HL-60 (cell line): Measurements from ENCODE around the gene SDF2L1.

Experiments used
- DNase-seq, 2 experiments: peaks; one replicate each; pipeline ENCODE4 v3.0.0-alpha.2; 2010 to 2020; ENCODE audit warnings: low read depth in 1 of 2, low spot score in 1 of 2
- H3K27ac ChIP-seq: fragments of 250-450 bp; sonication (Bioruptor Pico); replicated peaks from 2 replicates; pipeline ENCODE4 v1.5.1; 2020; ENCODE audit warnings: mild to moderate bottlenecking, moderate library complexity
- H3K27me3 ChIP-seq: fragments of 250-450 bp; sonication (Bioruptor Pico); 2 replicates; pipeline ENCODE4 v1.5.1; 2021; ENCODE audit warnings: mild to moderate bottlenecking, moderate library complexity; ENCODE audit not compliant: insufficient read depth, poor library complexity, severe bottlenecking
- H3K4me3 ChIP-seq: replicated peaks from 2 replicates; pipeline ENCODE4 v1.5.1; 2011; ENCODE audit warnings: mild to moderate bottlenecking, control low read depth, low read length; ENCODE audit not compliant: insufficient read depth
- GABPA ChIP-seq: IDR thresholded peaks from 2 replicates; pipeline ENCODE4 v1.6.1; 2012; ENCODE audit warnings: low read depth
- POLR2AphosphoS5 ChIP-seq: IDR thresholded peaks from 2 replicates; pipeline ENCODE4 v1.6.1; 2012; ENCODE audit warnings: low read depth
- REST ChIP-seq: IDR thresholded peaks from 2 replicates; pipeline ENCODE4 v1.6.1; 2012; ENCODE audit warnings: low read depth; ENCODE audit not compliant: insufficient replicate concordance
- SPI1 ChIP-seq: IDR thresholded peaks from 2 replicates; pipeline ENCODE4 v1.6.1; 2012; ENCODE audit warnings: low read depth, mild to moderate bottlenecking, borderline replicate concordance
- long read RNA-seq: library from polyadenylated mRNA; unstranded; transcript quantifications from one replicate; pipeline ENCODE4 v2.0.0, GENCODE V29; 2020
- TF ChIP-seq, protein P1 (sequence below): IDR thresholded peaks from one replicate; pipeline ENCODE4 v1.5.1; 2011; ENCODE audit warnings: low read length, control low read depth, inconsistent platforms; ENCODE audit not compliant: insufficient read depth

SDF2L1 gene
- long read RNA-seq, transcript SDF2L1-201 (3 exons, 865 nt): major isoform, 7 of 8 reads
- long read RNA-seq, partial matches to known transcripts: 0 of 8 reads
- long read RNA-seq, other reads (novel, unspliced or antisense): 1 of 8 reads

- Histone ChIP-seq H3K27me3 (no peaks in the 10 kb centered on the region), H3K4me3 (peak within 1 kb of the TSS; percentile 64), H3K27ac (peak within 1 kb of the TSS; percentile 75)
- peak; percentile 97 to 99 for DNase-seq
- TF ChIP-seq POLR2AphosphoS5 (no peak), SPI1 (no peak), REST (no peak), GABPA (no peak)
- TF ChIP-seq, protein P1, sequence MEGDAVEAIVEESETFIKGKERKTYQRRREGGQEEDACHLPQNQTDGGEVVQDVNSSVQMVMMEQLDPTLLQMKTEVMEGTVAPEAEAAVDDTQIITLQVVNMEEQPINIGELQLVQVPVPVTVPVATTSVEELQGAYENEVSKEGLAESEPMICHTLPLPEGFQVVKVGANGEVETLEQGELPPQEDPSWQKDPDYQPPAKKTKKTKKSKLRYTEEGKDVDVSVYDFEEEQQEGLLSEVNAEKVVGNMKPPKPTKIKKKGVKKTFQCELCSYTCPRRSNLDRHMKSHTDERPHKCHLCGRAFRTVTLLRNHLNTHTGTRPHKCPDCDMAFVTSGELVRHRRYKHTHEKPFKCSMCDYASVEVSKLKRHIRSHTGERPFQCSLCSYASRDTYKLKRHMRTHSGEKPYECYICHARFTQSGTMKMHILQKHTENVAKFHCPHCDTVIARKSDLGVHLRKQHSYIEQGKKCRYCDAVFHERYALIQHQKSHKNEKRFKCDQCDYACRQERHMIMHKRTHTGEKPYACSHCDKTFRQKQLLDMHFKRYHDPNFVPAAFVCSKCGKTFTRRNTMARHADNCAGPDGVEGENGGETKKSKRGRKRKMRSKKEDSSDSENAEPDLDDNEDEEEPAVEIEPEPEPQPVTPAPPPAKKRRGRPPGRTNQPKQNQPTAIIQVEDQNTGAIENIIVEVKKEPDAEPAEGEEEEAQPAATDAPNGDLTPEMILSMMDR: no peak
Observed at GRCh38 chr22:21641789-21642583, at the start of gene SDF2L1. Gene SDF2L1, plus strand, starts transcription at chr22:21642302. Its CDS starts 35 bp downstream, at chr22:21642337.

DNA sequence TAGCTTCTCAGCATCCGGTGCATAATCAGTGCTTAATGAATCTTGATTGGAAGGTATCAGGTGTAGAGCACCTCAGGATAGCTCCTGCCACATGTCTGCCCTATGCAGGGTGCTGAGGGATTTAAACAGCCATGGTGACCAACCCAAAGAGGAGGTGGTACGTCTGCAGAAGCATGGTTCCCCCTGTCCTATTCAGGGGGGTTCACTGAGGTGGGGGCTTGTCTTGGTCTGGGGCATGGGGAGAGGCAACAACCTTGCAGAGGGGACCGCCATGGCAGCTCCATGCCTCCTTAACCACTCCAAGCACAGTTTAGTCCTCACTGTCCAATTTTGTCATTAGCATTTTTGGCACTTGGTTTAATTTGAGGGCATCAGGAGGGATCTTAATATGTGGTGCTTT is 49.7 kb upstream of the SDF2L1 start:
- Histone ChIP-seq H3K27ac (no peak overlapping the region), H3K4me3 (no peak overlapping the region), H3K27me3 (no peaks in the 10 kb centered on the region)
- DNase-seq: no peak
- no peak for TF ChIP-seq GABPA
- TF ChIP-seq POLR2AphosphoS5: no peak
- TF ChIP-seq, protein P1: no peak
- TF ChIP-seq SPI1: no peak
- no peak for TF ChIP-seq REST

DNA sequence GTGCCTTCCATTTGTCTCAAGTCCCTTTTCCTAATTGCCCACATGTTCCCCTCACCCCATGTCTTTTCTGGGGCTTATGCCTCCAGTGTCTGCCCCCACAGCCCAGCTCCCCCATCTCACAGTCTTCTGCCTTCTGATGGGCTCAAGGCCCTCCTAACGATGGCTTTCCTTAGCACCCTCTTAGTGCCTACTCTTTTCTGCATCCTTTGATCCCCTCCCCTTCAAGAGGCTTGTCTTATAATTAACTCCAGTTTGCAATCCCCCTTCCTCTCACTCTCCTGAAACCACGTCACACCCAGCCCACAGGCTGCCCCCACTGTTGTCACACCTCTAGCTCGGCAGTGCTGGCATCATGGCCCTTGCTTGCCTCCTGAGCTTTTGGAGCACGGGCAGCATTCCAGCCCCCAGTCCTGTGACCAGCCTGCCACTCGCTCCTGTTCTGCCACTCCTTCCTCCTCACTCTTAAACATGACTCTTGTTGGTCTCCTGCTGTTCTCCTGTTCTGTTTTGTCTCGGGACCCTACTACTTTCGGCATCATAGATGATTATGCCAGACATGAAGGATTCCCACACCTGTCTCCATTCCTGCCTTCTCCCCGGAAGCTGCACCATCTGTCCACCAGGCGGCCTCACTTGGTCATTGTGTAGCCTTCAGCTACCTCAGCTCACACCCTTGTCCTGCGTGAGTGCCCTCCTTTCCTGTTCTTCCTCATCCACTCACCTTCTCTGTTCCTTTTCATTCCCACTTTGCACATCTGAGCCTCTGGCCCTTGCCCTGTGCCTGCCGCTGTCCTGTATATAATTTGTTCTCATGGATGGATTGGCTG is 48.5 kb upstream of the SDF2L1 start:
- no peak for DNase-seq
- no peaks in the 10 kb centered on the region for H3K27me3 ChIP-seq
- H3K27ac ChIP-seq: no peak overlapping the region
- no peak for TF ChIP-seq REST
- no peak for TF ChIP-seq POLR2AphosphoS5
- H3K4me3 ChIP-seq: no peak overlapping the region
